DOHH2 (cell line): ENCODE data around the gene PAX2.

Experiments used
- H3F3A ChIP-seq: fragments of 200-600 bp; sonication (generic), shearing (Covaris generic); 2 replicates; pipeline ENCODE4 v1.6.0; 2016; ENCODE audit warnings: antibody characterized with exemption, mild to moderate bottlenecking; ENCODE audit not compliant: control insufficient read depth, insufficient read depth
- H3K27ac ChIP-seq: fragments of 200-600 bp; sonication (generic); 2 replicates; pipeline ENCODE4 v1.5.1; 2014; ENCODE audit warnings: low read depth, mild to moderate bottlenecking, low read length, moderate library complexity
- H3K27me3 ChIP-seq: fragments of 200-600 bp; sonication (generic); 2 replicates; pipeline ENCODE4 v1.6.1; 2014; ENCODE audit warnings: mild to moderate bottlenecking, low read length, mixed read lengths; ENCODE audit not compliant: control insufficient read depth
- H3K36me3 ChIP-seq: fragments of 200-600 bp; sonication (generic); 2 replicates; pipeline ENCODE4 v1.6.1; 2014; ENCODE audit warnings: mild to moderate bottlenecking, low read length, moderate library complexity, mixed read lengths; ENCODE audit not compliant: control insufficient read depth
- H3K4me1 ChIP-seq: fragments of 200-600 bp; sonication (generic); 2 replicates; pipeline ENCODE4 v1.6.1; 2014; ENCODE audit warnings: mild to moderate bottlenecking, low read length, mixed read lengths; ENCODE audit not compliant: control insufficient read depth
- H3K4me2 ChIP-seq: fragments of 200-600 bp; sonication (generic); 2 replicates; pipeline ENCODE4 v1.6.0; 2014; ENCODE audit warnings: mild to moderate bottlenecking, low read length, moderate library complexity
- H3K4me3 ChIP-seq: fragments of 200-600 bp; sonication (generic); 2 replicates; pipeline ENCODE4 v1.5.1; 2014; ENCODE audit warnings: mild to moderate bottlenecking, low read length, mixed read lengths
- H3K79me2 ChIP-seq: fragments of 200-600 bp; sonication (generic); 2 replicates; pipeline ENCODE4 v1.6.1; 2014; ENCODE audit warnings: mild to moderate bottlenecking, low read length, mixed read lengths; ENCODE audit not compliant: control insufficient read depth
- H3K9me2 ChIP-seq: fragments of 200-600 bp; sonication (generic); replicated peaks from 2 replicates; pipeline ENCODE4 v1.6.1; 2014; ENCODE audit warnings: mild to moderate bottlenecking, low read length, mixed read lengths; ENCODE audit not compliant: control insufficient read depth
- H3K9me3 ChIP-seq: fragments of 200-600 bp; sonication (generic); 2 replicates; pipeline ENCODE4 v1.6.1; 2014; ENCODE audit warnings: antibody characterized with exemption, low read length, mixed read lengths; ENCODE audit not compliant: control insufficient read depth, insufficient read depth
- H4K20me1 ChIP-seq: fragments of 200-600 bp; sonication (generic); 2 replicates; pipeline ENCODE4 v1.6.0; 2014; ENCODE audit warnings: low read depth, mild to moderate bottlenecking, antibody characterized with exemption, low read length, moderate library complexity; ENCODE audit not compliant: control insufficient read depth, insufficient read depth
- EZH2phosphoT487 ChIP-seq: fragments of 200-600 bp; sonication (generic); IDR thresholded peaks from 2 replicates; pipeline ENCODE4 v1.6.1; 2017; ENCODE audit warnings: borderline replicate concordance, mild to moderate bottlenecking, antibody characterized with exemption, low read length, moderate library complexity, mixed read lengths
- TF ChIP-seq, protein P1 (sequence below): fragments of 200-600 bp; sonication (generic); IDR thresholded peaks from one replicate; pipeline ENCODE4 v1.5.1; 2014; ENCODE audit warnings: antibody characterized with exemption, mild to moderate bottlenecking, low read depth, low read length; ENCODE audit not compliant: poor library complexity, severe bottlenecking

Gene PAX2

DNA sequence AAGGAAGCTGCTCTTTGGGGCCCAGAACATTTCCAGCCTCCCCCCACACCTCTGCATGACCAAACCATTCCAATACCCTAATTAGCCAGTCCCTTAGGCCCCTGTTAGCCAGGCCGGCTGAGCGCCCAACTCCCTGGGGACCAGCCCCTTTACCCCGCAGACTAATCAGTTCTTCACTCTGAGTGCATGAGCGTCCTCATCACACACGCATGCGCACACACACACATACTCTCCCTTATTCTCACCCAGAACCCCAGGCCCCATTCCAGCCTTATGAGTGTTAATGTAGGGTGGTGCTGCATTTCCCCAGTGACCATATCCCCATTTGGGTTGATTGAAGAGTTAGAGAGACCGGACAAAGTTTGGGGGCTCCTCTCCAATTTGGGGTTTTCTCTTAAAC is 90.4 kb downstream of the PAX2 start:
- H3F3A ChIP-seq, result no peaks in the 10 kb centered on the region
- no peak overlapping the region for H3K4me2 ChIP-seq
- TF ChIP-seq, protein P1, sequence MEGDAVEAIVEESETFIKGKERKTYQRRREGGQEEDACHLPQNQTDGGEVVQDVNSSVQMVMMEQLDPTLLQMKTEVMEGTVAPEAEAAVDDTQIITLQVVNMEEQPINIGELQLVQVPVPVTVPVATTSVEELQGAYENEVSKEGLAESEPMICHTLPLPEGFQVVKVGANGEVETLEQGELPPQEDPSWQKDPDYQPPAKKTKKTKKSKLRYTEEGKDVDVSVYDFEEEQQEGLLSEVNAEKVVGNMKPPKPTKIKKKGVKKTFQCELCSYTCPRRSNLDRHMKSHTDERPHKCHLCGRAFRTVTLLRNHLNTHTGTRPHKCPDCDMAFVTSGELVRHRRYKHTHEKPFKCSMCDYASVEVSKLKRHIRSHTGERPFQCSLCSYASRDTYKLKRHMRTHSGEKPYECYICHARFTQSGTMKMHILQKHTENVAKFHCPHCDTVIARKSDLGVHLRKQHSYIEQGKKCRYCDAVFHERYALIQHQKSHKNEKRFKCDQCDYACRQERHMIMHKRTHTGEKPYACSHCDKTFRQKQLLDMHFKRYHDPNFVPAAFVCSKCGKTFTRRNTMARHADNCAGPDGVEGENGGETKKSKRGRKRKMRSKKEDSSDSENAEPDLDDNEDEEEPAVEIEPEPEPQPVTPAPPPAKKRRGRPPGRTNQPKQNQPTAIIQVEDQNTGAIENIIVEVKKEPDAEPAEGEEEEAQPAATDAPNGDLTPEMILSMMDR, result no peak
- TF ChIP-seq EZH2phosphoT487, result no peak
- H3K27ac ChIP-seq, result no peak overlapping the region
- no peaks in the 10 kb centered on the region for H3K9me2 ChIP-seq
- H3K79me2 ChIP-seq, result no peaks in the 10 kb centered on the region
- no peaks in the 10 kb centered on the region for H3K36me3 ChIP-seq
- H4K20me1 ChIP-seq, result no peaks in the 10 kb centered on the region
- no peaks in the 10 kb centered on the region for H3K9me3 ChIP-seq
- peaks cover 37% of the 10 kb centered on the region for H3K27me3 ChIP-seq
- peaks cover 6% of the 10 kb centered on the region; the same call in 1 of the 2 replicates for H3K4me1 ChIP-seq
- H3K4me3 ChIP-seq, result no peak overlapping the region

DNA sequence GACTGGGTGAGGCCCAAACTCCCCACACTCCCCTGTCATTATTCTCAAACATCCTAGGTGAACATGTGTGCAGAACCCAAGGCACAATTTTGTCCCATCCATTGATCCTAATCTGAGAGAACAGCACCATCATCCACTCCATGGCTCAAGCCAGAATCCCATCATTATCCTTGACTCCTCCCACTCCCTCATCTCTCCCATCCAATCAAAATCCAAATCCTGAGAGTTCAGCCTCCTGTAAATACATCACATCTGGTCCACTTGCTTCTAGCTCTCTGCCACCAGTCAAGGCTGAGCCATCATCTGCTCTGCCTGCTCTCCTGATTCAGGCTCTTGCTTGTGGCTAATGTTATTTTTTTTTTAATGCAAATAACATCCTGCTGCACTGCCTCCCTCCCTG is 91.5 kb downstream of the PAX2 start:
- H3F3A ChIP-seq, result no peaks in the 10 kb centered on the region
- H3K9me2 ChIP-seq, result no peaks in the 10 kb centered on the region
- TF ChIP-seq, protein P1, result no peak
- TF ChIP-seq EZH2phosphoT487, result no peak
- peaks cover 6% of the 10 kb centered on the region; the same call in 1 of the 2 replicates for H3K4me1 ChIP-seq
- no peaks in the 10 kb centered on the region for H3K9me3 ChIP-seq
- no peaks in the 10 kb centered on the region for H4K20me1 ChIP-seq
- H3K4me3 ChIP-seq, result no peak overlapping the region
- H3K4me2 ChIP-seq, result no peak overlapping the region
- H3K27me3 ChIP-seq, result peaks cover 31% of the 10 kb centered on the region
- no peak overlapping the region for H3K27ac ChIP-seq
- H3K79me2 ChIP-seq, result no peaks in the 10 kb centered on the region
- no peaks in the 10 kb centered on the region for H3K36me3 ChIP-seq

DNA sequence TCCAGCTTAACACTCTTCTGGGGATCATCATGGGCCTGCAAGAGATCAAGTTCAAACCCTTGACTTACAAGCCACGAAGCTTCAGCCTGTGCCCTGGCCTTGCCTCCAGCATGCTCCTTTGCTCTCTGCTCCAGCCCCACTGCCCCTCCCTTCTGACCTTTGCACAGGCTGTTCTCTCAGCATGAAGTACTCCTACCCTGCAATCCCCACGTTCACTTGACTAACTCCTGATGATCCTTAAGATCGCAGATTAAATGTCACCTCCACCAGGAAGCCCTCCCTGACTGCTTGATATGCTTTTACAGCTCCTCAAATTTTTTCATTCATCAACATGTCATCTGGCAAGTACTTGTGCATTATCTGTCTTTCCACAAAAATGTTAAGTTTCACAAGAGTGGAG is 91.9 kb downstream of the PAX2 start:
- H3K27ac ChIP-seq, result no peak overlapping the region
- H3K9me2 ChIP-seq, result no peaks in the 10 kb centered on the region
- no peaks in the 10 kb centered on the region for H3K36me3 ChIP-seq
- H3K9me3 ChIP-seq, result no peaks in the 10 kb centered on the region
- no peaks in the 10 kb centered on the region for H3K79me2 ChIP-seq
- H3K27me3 ChIP-seq, result peaks cover 27% of the 10 kb centered on the region
- no peaks in the 10 kb centered on the region for H3F3A ChIP-seq
- peaks cover 6% of the 10 kb centered on the region; the same call in 1 of the 2 replicates for H3K4me1 ChIP-seq
- H3K4me2 ChIP-seq, result no peak overlapping the region
- TF ChIP-seq, protein P1, result no peak
- no peak for TF ChIP-seq EZH2phosphoT487
- no peak overlapping the region for H3K4me3 ChIP-seq
- no peaks in the 10 kb centered on the region for H4K20me1 ChIP-seq

DNA sequence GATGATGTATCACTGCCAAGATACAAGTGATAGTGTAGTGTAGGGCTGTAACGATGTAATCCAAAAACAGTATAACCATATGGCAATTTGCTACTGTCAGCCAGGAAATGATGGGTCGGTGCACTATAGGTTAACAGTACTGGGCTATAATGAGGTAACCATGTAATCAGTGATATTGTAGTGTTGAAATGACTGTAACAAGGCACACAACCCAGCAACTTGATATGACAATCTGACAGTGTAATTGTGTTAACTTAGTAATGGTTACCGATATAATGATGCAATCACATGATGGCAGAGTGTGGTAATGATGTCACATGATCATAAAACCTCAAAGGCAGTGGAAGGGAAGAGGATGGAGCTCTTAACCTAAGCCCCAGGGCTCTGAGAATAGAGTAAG is 93.6 kb downstream of the PAX2 start:
- peaks cover 17% of the 10 kb centered on the region for H3K27me3 ChIP-seq
- no peaks in the 10 kb centered on the region for H3F3A ChIP-seq
- no peak overlapping the region for H3K27ac ChIP-seq
- H3K4me3 ChIP-seq, result no peak overlapping the region
- H4K20me1 ChIP-seq, result no peaks in the 10 kb centered on the region
- no peak overlapping the region for H3K4me2 ChIP-seq
- H3K79me2 ChIP-seq, result no peaks in the 10 kb centered on the region
- TF ChIP-seq, protein P1, result no peak
- TF ChIP-seq EZH2phosphoT487, result no peak
- peaks cover 6% of the 10 kb centered on the region; the same call in 1 of the 2 replicates for H3K4me1 ChIP-seq
- H3K9me2 ChIP-seq, result no peaks in the 10 kb centered on the region
- H3K9me3 ChIP-seq, result no peaks in the 10 kb centered on the region
- H3K36me3 ChIP-seq, result no peaks in the 10 kb centered on the region
